Ecto neural progenitor cell (in vitro differentiated cells): Measurements from ENCODE around the gene RRAGD.

Experiments
- DNase-seq: peaks from one replicate; pipeline ENCODE4 v3.0.0-alpha.2; 2018; ENCODE audit warnings: low spot score

RRAGD gene

DNA sequence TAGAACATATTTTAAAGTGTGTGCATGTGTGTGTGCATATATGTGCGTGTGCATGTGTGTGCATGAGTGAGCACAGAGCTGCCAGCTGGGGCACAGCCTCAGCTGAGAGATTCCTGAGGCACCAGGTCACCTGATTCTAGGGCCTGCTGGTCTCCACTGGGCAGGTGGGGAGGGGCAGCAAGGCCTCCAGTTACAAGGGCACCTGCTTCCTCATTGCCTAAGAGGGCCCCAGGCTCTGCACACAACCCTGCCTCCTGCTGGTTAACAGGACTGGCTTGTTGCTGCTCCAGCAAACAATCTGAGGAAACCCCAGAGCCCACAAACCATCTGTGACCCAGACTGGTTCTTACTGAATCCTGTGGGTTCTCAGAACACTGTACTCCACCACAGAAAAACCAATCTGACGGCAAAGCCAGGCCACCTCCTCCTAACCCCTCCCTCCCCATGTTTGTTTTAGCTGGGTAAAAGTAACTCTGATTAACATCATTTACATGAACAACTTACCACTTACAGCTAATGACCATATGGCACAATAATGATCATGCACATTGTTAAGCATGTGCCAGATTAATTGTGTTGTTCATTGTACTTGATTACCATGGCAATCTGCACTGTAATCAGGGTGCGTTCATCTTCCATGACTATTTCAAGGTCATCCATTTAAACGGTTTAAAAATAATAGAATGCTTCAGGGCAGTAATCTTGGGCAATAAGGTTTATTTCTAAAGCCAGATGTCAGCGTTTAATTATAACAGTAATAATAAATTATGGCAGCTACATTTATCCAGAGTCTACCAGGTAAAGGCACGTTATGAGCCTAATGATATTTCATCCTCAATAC lies 36.4 kb downstream of the RRAGD start:
- peak; percentile 72 for DNase-seq

- no peak for DNase-seq
Observed at GRCh38 chr6:89372506-89372901, 39.6 kb downstream of the RRAGD start.

DNA sequence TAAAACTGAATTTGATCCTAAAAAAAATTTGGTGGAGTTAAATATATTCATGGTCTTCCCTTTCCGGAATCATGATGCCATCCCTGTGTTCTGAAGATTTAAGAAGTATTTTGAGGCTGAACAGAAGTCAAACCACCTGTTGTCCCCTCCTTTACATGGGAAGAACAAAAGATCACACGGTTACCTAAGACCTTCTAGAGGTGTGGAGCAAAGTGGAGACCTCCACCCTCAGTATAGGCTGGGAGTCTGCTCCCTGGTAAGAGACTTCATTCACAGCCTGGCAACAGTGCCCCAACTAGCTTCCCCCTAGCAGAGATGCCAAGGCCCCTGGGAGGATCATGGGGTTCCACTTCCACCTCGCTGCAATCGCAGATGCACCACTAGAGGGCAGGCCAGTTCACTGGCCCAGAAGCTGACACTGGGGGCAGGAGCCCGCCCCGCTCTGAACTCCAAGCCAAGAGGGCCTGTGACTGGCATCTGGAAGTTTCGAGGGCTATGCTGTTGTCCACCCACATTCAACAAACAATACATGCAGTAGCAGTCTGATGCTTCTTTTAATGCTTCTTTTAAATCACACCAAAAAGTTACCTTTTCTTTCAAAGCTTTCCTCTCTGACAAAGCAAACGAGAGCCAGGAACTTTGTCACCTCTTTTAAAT lies 40.1 kb downstream of the RRAGD start:
- DNase-seq: peak; percentile 85

DNA sequence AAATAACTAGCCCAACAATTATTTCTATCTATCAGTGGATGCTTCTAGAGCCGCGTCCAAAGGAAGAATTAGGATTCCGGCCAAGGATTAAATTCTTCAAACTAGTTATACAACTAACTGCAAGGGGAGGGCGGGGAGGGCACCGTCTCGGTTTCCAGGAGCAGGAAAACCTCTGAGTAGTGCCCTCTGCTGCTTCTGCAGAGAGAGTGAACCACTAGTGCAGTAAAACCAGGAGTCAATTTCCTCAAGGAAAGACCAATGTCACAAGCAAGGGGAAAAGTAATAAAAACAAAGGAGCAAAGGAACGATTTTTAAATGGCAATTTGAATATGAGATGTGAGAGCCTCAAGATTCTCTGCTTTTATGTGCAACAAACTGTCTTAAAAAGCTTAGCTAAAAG lies 43.1 kb downstream of the RRAGD start:
- peak; percentile 60 for DNase-seq

DNA sequence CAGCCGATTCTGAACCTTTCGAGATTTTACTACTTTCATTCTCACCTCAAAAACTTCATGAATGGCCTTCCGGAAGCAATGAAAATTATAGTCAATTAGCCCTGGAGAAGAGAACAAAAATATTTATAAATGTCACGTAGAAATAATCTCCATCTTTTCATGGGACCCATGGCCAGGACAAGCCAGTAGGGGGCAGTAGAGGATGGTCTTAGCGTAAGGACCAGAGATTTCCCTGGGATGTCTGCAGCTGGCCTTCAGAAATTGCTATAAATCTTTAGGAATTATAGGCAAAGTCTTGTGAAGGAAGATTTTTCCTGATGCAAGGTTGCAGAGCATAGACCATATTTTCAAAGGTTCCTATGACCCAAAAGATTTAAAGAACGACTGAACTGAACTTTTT lies 44.0 kb downstream of the RRAGD start:
- peak; percentile 55 for DNase-seq

GRCh38 chr6:89364586-89364985 lies 47.5 kb downstream of the RRAGD start:
- DNase-seq: no peak

DNA sequence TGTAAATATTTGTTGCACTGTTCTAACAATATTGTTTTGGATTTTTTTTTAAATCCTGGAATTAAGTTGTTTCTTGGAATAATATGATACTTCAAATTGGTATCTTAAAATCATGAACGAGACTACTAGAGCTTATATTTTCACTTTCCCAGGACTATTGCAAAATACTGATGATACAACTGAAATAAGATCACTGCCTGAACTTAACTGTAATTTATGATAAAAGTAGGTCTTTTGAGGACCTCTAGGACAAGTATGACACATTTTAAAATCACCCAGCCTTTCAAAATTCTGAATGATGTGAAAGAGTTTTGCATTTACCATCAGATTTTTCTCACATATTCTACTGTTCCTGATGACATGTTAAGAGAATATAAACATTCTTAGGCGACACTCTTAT lies 50.9 kb downstream of the RRAGD start:
- no peak for DNase-seq

DNA sequence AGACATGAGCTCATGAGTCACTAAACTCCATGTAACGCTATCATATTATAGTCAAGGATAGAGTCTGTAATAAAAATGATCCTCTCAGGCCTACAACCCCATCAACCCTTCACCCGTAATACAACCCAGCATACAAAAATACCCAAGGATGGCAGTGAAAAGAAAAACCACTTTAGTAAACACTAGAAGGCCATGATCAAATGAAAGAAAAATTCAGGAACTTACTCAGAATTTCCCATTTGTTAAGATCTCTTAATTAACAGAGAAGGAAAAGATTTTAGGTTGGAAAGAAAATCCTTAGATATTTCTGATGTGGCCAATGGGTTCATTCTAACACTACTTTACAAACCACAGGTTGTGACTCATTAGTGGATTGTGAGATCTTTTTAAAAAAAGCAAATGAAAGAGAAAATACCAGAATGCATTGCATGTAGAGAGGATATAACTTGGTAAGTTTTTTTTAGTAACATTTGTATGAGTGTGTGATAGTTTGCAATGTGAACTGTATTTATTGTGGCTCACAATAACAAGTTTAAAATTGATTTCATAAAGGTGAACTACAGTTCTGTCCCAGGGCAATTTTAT lies 51.6 kb downstream of the RRAGD start:
- DNase-seq: no peak

DNA sequence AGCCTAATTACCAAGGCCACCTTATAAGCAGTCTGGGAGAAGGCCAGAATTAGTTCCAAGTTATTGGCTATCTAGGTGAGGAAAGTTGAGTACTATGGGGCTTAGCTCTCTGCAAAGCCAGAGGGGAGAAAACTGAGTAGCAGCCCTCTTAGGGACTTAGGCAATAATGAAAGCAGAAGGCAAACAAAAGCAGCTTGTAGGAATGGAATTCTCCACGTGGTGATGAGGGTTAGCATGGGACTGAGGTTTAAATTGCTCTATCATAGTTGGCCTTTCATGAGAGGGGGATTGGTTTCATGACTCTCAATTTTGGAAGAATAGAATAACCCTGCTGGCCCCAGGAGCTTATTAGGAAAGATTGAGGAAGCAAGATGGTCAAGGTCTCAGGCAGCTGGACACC lies 52.5 kb downstream of the RRAGD start:
- no peak for DNase-seq

GRCh38 chr6:89357390-89357789 lies 54.7 kb downstream of the RRAGD start:
- no peak for DNase-seq

DNA sequence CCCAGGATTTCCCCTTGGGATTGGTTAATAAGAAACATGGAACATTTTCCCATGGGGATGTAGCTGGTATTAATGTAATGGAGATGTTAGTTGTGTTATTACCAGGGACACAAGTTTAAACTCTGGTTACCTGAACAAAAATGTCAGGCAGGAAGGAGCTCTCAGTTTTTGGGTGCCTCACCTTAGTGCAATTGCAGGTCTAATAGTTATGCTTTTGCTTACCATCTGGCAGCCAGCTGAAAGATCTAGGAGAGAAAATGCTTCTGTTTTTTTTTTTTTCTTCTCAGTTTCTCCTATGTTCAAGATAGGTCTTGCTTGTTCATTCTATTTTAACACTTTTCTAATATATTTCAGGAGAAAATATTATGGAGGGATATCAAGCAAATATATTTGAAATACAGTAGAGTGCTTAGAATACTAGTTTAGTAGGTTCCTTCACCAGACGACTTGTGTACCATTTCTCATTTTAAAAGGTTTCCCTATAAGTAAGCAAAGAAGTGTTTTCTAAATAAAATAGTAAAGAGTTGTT lies 55.4 kb downstream of the RRAGD start:
- DNase-seq: no peak

GRCh38 chr6:89355511-89356194 lies 56.4 kb downstream of the RRAGD start:
- DNase-seq: no peak

DNA sequence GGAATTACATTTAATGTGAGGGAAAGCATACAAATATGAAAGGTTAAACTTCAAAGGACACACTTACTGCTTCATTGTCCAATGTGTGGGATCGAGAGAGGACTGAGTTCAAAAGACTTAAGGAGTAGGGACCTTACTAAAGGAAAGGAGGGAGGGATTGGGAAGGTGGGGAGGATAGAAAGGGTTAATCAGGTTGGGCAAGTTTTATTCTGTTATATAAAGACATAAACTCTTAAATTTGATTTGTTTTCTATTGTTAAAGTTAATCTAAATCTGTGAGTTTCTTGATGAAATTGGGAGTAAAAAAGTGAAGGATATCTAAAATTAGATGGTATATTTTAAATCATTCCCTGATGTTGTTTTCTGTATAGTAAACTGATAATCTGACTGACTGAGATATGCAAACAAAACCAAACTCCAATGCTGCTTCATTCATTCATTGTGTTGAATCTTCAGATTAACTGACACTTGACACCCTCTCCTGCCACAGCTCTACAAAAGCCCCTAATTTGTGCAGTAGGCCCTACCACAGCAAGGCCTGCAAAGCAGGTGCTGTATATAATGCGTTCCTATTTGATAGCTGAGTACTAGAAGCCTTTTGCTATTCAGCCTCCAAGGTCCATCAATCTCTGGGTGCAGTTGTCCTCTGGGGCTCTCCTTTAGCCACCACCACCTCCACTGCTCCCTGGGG lies 58.2 kb downstream of the RRAGD start:
- DNase-seq: no peak

DNA sequence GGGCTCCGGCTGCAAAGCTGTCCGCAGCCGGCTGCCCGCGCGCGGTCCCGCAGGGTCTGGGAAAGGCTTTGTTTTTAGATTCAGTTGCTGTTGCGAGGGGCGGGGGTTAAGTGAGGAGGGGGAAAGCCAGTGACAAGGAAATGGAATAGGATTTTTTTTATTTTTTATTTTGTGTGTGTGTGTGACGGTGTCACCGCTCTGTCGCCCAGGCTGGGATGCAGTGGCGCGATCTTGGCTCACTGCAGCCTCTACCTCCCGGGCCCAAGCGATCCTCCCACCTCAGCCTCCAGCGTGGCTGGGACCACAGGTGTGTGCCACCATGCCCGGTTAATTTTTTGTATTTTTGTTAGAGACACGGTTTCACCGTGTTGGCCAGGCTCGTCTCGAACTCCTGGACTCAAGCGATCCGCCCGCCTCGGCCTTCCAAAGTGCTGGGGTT lies 58.9 kb downstream of the RRAGD start:
- no peak for DNase-seq

DNA sequence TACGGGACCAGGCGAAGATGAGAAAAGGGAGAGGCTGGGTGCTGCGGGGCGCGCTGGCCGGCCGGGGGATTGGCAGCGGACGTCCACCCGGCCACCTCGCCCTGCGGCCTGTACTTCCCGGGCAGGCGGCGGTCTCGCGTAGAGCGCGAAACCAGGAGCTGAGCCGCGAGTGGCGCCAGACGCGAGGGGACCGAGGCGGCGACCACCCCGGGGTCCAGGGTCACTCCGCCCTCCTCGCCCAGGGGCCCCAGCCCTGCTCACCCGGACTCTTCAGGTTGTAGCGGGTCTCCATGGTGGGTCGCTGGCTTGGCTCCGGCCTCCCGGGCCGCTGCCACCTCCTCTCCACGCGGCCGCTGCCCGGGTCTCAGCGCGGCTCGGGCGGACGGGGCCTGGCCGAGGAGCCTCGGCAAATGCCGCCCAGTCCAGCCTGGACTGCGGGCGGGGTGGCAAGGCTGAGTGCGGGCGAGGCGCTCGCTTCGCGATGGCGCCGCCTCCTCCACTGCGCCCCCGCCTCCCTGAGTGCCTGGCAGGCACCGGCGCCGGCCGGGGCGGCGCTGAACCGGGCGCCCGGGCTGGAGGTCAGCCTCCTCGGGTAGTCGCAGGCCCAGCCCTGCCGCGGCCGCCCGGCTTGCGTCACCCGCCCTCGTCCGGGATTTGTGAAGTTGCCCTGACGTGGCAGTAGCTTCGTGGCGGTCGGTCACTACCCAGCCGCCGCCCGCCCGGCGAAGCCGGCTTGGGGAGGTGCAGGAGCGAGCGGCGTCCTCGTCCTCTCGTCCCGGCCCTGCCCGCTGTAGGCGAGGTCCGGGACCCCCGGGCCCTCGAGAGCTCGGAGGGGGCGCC lies 59.6 kb downstream of the RRAGD start, which contains the start of gene UBE2J1:
Gene UBE2J1, minus strand, starts transcription at position 445 of the 840 bp plus-strand sequence. Its CDS starts 153 bp downstream, at position 292.
- DNase-seq: peak; percentile 92

DNA sequence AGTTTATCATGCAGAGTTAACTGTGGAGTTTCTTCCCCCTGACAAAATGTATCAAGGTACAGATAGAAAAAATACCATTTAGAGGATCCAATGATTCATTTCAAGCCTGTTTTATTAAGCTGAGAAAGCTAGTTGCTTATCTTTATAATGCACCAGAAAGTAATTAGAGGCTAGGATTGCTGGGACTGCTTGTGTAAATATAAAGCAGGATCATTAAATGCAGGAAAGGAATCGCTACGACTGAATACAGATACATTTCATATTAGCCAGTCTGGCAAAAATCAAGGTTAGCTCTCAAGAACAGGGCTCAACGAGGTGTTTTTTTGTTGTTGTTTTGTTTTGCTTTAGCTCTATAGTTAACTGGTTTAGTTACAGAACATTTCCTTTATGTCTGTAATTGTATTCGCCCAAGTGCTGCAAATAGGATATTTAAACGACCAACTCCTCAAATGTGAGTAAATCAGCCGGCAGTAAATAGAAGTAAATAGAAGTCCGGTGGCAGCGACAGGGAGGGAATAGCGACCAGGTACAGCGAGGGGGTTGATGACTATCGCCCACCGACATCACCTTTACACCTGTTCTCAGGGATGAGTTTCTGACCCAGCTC lies 60.3 kb downstream of the RRAGD start:
- DNase-seq: no peak

DNA sequence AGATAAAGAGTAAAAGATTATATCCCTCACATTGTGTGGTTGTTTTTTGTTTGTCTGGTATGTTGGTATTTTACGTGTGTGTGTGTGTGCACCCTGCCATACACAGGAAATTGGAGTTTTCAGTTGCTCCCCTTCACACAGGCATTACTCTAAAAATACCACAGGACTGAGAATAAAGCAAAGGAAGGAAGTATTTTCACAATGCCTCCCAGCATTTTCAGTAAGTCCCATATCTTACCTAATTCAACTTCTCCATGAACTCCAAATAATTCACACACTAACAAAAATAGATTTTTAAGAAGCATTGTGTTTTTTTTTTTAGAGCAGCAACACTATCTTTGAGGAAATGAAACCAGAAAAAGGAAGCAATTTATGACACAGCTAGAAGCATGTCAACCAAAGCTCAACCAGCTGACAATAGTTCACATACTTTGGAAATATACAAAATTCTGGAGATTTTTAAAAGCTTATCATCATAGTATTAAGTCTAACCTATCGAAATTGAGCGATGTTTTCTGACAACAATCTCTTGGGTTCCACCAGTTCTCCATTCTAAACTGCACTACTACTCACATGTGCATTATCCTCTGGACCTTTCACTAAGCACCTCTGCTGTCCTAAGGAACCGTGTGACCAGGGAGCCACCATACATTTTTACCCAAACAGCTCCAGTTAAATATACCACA lies 61.6 kb downstream of the RRAGD start:
- DNase-seq: no peak

GRCh38 chr6:89348372-89348771 lies 63.7 kb downstream of the RRAGD start:
- DNase-seq: no peak

GRCh38 chr6:89347825-89348224 lies 64.2 kb downstream of the RRAGD start:
- no peak for DNase-seq

GRCh38 chr6:89346433-89346832 lies 65.6 kb downstream of the RRAGD start:
- DNase-seq: no peak
